HepG2 (cell line): ENCODE results near the gene L2HGDH. TPM values are rescaled to one million over a fixed set of nuclear protein-coding genes. Genes with fewer than 3 reads are reported as not detected.

ENCODE experiments used
- CCAR2 ChIP-seq: fragments of 200-400 bp; formaldehyde crosslinking; optimal IDR thresholded peaks from 2 replicates; pipeline ENCODE3; 2018; ENCODE audit warnings: low read depth, mild to moderate bottlenecking, low read length, moderate library complexity
- CENPT ChIP-seq: sonication (generic); formaldehyde crosslinking; IDR thresholded peaks from 2 replicates; pipeline ENCODE4 v1.8.0; 2022; ENCODE audit warnings: low read depth, mild to moderate bottlenecking, moderate library complexity, missing genetic modification reagents
- GFI1 ChIP-seq: sonication (generic); formaldehyde crosslinking; IDR thresholded peaks from 2 replicates; pipeline ENCODE4 v1.5.0; 2020; ENCODE audit warnings: missing genetic modification reagents, mild to moderate bottlenecking, borderline replicate concordance
- HNRNPK ChIP-seq: fragments of 200-400 bp; formaldehyde crosslinking; IDR thresholded peaks from 2 replicates; pipeline ENCODE4 v1.6.1; 2018; ENCODE audit warnings: low read length, low read depth, moderate library complexity, mild to moderate bottlenecking; ENCODE audit not compliant: poor library complexity, severe bottlenecking
- KAT7 ChIP-seq: IDR thresholded peaks from 2 replicates; pipeline ENCODE4 v1.6.1; 2018; ENCODE audit warnings: borderline replicate concordance, missing compliant biosample characterization
- MTERF4 ChIP-seq: sonication (generic); formaldehyde crosslinking; IDR thresholded peaks from 2 replicates; pipeline ENCODE4 v1.8.0; 2023; ENCODE audit warnings: mild to moderate bottlenecking, missing genetic modification reagents
- NFE2L1 ChIP-seq: sonication (generic); formaldehyde crosslinking; IDR thresholded peaks from 2 replicates; pipeline ENCODE4 v1.4.0; 2020; ENCODE audit warnings: missing genetic modification reagents, mild to moderate bottlenecking, borderline replicate concordance
- SP2 ChIP-seq: sonication (generic); formaldehyde crosslinking; IDR thresholded peaks from 2 replicates; pipeline ENCODE4 v1.5.1; 2020; ENCODE audit warnings: mild to moderate bottlenecking, missing genetic modification reagents
- TEF ChIP-seq: sonication (generic); formaldehyde crosslinking; IDR thresholded peaks from 2 replicates; pipeline ENCODE4 v1.5.0; 2020; ENCODE audit warnings: missing genetic modification reagents
- TFDP2 ChIP-seq: sonication (generic); formaldehyde crosslinking; IDR thresholded peaks from 2 replicates; pipeline ENCODE4 v1.4.0; 2020; ENCODE audit warnings: missing genetic modification reagents
- XBP1 ChIP-seq: sonication (generic); formaldehyde crosslinking; IDR thresholded peaks from 2 replicates; pipeline ENCODE4 v1.5.0; 2020; ENCODE audit warnings: missing genetic modification reagents
- ZNF234 ChIP-seq: sonication (generic); formaldehyde crosslinking; conservative IDR thresholded peaks from 2 replicates; pipeline ENCODE4 v1.5.1; 2020; ENCODE audit warnings: mild to moderate bottlenecking, missing genetic modification reagents
- ZNF44 ChIP-seq: sonication (generic); formaldehyde crosslinking; IDR thresholded peaks from 2 replicates; pipeline ENCODE4 v1.5.1; 2020; ENCODE audit warnings: mild to moderate bottlenecking, missing genetic modification reagents
- ZNF547 ChIP-seq: sonication (generic); formaldehyde crosslinking; IDR thresholded peaks from 2 replicates; pipeline ENCODE4 v1.5.1; 2020; ENCODE audit warnings: mild to moderate bottlenecking, missing genetic modification reagents
- ZNF589 ChIP-seq: sonication (generic); formaldehyde crosslinking; conservative IDR thresholded peaks from 2 replicates; pipeline ENCODE4 v1.8.0; 2022; ENCODE audit warnings: mild to moderate bottlenecking, moderate library complexity, missing genetic modification reagents
- polyA plus RNA-seq, 8 experiments: library from polyadenylated mRNA; depleted of rRNA in 3 of 8; stranded (reverse) in 7 of 8; unstranded in 1 of 8; fragments of >200 nt; fragmentation: Illumina TruSeq in 4 of 8; extraction: Trizol in 4 of 8; gene quantifications; 2 replicates each; pipeline versions ENCODE4 v1.2.1 to v1.2.3, GENCODE V29; 2011 to 2016; ENCODE audit warnings: low read depth in 4 of 8, missing spikeins in 1 of 8, mixed read lengths in 1 of 8; ENCODE audit not compliant: insufficient read depth in 1 of 8
- total RNA-seq, 5 experiments: library from RNA; depleted of rRNA; stranded (reverse); fragments of >200 nt; fragmentation: Illumina TruSeq; extraction: Trizol; gene quantifications; 2 replicates each; pipeline ENCODE4 v1.2.3, GENCODE V29; 2016; ENCODE audit warnings: low read depth in 1 of 5

Gene L2HGDH
- total and polyA plus RNA-seq, 2 of the 13 experiments (the other 11 are each of a cell fraction or from before 2014, with no cell fraction given), result 3.3 to 5.0 TPM

- TF ChIP-seq MTERF4 (CRISPR knock-in tag) (no peak), KAT7 (CRISPR knock-in tag) (no peak), SP2 (CRISPR knock-in tag) (no peak), ZNF589 (no peak), CCAR2 (no peak), TFDP2 (CRISPR knock-in tag) (no peak), HNRNPK (no peak), GFI1 (CRISPR knock-in tag) (no peak), NFE2L1 (no peak), TEF (no peak), ZNF547 (no peak), XBP1 (no peak), CENPT (CRISPR knock-in tag) (no peak), ZNF234 (no peak), ZNF44 (CRISPR knock-in tag) (no peak)
Observed at GRCh38 chr14:50348933-50349332, 36.9 kb upstream of the L2HGDH start (continued).
